HG03565 (cell line): Measurements from ENCODE around the gene RAP1GDS1.

ENCODE experiments used
- ATAC-seq: cut with Tn5 transposase; IDR thresholded peaks from one replicate; pipeline ENCODE4 v1.9.1; 2021; ENCODE audit warnings: mild to moderate bottlenecking, moderate library complexity; ENCODE audit not compliant: unreplicated experiment

RAP1GDS1 gene

GRCh38 chr4:98260579-98261404, at the start of gene RAP1GDS1:
Gene RAP1GDS1, plus strand, starts transcription at chr4:98261384. Its CDS starts 182 bp downstream, at chr4:98261566.
- ATAC-seq, result peak; percentile 78

DNA sequence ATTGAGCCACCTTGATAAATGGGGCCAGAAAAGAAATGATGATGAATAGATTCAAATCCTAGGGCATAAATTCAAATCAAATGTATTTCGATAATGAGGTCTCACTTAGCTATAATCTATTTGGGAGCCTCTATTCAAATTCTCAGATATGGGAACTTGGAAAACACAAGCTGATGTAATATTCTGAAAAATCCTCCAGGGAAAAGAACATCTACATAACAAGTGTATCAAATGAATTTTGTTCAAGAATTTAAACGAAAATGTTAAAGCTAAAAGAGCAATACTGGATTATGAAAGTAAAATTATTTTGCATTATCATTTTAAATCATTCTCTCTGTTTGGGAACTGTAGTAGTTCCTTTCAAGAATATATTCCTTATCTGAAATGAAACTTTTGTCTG, 38.9 kb upstream of the RAP1GDS1 start:
- ATAC-seq, result no peak

DNA sequence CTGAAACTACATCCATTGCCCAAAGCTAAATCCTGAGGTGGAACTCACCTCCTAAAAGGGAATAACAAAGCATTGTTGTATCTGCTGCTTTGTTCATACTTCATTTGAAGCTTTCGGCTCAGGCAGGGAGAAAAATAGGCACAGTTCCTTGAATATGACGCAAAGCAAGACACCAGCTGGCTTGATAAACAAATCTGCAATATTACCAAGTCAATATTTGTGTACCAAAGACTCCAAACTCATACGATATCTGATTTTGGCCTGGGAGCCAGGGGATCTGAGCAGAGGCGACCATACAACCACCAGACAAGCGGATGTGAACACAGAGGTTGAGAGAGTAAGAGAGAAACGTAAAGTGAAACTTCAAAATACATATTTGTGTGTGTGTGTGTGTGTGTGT, 34.8 kb upstream of the RAP1GDS1 start:
- no peak for ATAC-seq

GRCh38 chr4:98230961-98231360, 30.2 kb upstream of the RAP1GDS1 start:
- no peak for ATAC-seq

DNA sequence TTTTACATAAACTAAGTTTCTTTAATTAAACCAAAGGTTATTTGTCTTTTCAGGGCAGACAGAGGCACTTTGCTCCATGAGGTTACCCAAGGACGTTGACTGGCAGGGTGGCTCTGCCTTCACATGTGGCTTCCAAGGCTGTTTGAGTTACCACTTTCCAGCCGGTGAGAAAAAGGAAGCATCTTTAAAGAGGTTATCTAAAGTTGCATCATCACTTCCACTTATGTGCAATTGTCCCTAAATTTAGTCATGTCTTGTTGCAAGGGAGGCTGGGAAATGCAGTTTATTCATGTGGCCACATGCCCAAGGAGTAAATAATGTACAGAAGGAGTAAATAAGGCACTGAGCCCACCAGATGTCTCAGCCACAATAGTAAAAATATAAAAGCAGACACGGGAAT, 29.0 kb upstream of the RAP1GDS1 start:
- ATAC-seq, result no peak

DNA sequence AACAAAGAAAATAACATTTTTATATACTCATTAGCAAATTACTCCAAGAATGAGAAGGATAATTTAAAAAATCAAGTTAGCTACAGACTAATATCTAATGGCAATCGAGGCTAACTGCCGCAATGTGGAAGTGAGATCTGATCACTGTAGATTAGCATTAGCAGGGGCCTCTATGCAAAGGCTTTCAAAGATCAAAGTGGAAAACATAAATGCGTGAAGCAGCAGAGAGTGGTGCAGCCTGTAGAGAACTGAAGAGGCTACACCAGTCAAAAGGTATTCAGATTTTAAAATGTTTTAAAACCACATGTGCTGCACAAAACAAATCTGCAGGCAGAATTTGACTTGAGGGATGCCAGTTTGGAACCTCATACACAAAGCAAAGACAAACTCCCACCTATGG, 24.0 kb upstream of the RAP1GDS1 start:
- ATAC-seq, result no peak

- ATAC-seq, result no peak
Observed at GRCh38 chr4:98242063-98242462, 19.1 kb upstream of the RAP1GDS1 start.

- no peak for ATAC-seq
Observed at GRCh38 chr4:98242538-98242937, 18.6 kb upstream of the RAP1GDS1 start.

DNA sequence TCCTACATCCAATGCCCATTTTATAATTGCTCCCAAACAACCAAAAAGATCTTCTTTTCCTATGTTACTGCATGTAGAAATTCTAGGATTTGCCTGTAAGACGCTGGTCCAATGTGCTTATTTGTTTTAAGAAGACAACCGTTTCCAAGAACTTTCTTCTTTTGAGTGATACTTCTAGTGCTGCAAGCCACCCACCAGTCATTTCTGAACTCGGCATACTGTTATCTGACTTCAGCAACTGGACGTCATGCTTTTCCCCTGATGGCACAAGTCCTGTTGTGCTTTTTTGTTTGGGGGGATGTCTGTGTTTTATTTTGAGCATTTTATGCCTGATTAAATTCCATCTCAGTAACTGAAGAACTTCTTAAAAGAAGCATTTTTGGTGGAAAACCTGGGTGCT, 16.0 kb upstream of the RAP1GDS1 start:
- ATAC-seq, result no peak

GRCh38 chr4:98248934-98249333, 12.2 kb upstream of the RAP1GDS1 start:
- no peak for ATAC-seq

DNA sequence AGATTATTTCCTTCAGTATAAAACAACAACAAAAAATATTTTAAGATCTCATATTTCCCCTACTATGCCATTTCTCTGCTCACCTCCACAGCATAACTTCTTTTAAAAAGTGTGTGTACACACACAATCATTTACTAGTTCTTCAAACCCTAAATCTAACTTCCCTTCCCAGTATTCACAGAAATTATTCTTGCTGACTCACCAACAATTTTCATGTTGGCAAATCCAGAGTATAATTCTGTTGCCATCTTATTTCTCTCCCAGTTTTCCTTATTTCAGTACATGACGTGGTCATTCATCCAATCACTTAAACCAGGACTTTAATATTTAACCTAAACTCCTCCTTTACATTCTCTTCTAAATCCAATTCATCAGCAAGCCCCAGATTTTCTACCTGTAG, 11.4 kb upstream of the RAP1GDS1 start:
- ATAC-seq, result no peak

GRCh38 chr4:98253499-98253898, 7.7 kb upstream of the RAP1GDS1 start:
- ATAC-seq, result no peak

DNA sequence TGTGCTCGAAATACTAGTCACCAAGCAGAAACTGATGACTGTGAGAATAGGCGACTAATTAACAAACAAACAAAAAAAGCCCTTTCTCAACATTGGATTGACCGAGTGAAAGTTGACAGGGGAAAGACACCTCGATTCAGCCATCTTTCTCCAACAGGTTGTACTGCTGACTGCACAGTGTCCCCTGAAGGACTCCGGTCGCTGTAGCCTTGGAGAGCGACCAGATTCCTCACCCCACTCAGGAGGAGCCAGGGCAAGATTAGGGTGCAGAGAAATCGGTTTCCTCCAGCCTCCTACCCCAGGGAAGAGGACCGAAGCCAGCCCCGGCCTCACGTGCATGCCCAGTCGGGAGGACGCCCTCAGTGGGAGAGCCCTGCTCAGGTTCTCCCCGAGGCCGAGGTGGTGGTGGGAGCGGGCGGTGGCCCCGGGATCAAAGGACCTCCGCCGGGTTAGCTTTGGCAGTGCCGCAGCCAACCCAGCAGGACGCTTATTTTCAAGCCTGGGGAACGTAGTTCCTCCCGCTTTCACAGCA, 1.1 kb upstream of the RAP1GDS1 start:
- peak; percentile 10 for ATAC-seq

DNA sequence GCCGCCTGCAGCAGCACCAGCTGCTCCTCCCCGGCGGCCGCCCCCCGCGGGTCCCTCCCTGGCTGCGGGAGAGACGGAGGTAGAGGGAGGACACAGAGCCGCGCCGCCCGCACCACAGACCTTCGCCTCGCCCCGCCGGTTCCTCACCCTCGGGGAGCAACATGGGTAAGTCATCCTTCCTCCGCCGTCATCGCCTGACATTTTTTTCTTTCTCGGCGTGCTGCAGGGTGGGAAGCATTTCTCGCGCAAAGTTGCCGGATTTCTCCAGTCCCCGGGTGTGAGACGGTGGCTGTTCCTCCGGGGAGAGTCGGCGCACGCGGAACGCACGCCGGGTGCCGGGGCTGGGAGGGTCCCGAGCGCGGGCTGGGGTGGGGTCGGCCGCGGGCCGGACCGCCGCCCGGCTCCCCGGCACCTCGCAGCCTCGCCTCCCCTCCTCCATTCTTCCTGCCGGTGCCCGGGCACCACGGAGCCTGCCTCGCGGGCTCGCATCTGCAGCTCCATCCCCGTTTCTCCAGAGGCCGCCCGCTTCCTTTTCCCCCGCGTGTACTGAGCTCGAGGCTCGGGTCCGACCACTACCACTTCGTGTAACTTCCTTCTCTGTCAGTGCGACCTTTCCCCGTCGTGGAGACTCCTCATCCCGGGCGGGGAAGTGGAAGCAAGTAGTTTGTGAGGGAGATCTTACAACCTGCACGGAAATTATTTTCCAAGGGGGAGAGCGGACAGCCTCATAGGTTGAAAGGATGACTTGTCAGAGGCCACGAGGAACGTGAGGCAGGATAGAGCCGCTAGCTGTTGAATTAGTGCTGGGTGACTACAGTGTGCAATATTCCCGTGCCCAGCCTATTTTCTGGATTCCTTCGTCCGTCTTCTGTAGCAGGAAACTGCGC, 464 bp downstream of the RAP1GDS1 start:
- ATAC-seq, result no peak

DNA sequence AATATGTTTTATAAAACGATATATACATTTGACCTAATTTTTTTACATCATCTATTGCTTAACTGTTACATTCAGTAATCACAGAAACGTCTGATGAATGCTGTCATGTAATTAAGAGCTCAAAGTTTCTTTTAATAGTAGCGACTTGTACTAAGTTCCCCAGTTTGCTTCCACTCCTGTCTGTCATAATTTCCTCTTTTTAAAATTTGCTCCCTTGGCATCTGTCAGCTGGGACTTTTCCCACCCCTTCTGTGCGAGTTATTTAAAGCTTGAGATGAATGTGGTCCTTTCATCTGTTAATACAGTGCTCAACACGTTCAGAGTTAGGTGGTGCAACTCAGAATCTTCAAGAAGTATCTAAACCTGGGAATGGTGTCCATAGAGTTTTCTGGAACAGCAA, 1.2 kb downstream of the RAP1GDS1 start:
- no peak for ATAC-seq

DNA sequence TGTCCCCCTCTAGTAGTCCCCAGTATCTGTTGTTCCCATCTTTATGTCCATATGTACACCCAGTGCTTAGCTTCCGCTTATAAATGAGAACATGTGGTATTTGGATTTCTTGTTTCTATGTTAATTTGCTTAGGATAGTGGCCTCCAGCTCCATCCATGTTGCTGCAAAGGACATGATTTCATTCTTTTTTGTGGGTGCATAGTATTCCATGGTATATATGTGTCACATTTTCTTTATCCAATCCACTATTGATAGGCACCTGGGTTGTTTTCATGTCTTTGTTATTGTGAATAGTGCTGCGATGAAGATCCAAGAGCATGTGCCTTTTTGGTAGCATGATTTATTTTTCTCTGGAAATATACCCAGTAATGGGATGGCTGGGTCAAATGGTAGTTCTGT, 6.3 kb downstream of the RAP1GDS1 start:
- ATAC-seq, result no peak

GRCh38 chr4:98275145-98275544, 14.0 kb downstream of the RAP1GDS1 start:
- no peak for ATAC-seq

- ATAC-seq, result no peak
Observed at GRCh38 chr4:98283219-98284189, 22.3 kb downstream of the RAP1GDS1 start.

GRCh38 chr4:98284640-98285046, 23.5 kb downstream of the RAP1GDS1 start:
- no peak for ATAC-seq

DNA sequence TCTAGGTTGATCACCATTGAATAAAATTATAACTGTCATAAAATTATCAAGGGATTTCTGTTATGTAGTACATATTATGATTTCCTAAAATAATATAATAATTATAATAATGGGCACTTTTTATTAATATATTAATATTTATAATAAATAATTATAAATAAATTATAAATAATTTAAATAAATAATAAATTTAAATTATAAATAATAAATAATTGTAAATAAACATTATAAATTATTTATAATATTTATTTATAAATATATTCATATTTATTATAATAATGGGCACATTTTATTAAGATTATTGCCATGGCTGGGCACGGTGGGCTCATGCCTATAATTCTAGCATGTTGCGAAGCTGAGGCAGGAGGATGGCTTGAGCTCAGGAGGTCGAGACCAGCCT, 24.5 kb downstream of the RAP1GDS1 start:
- no peak for ATAC-seq

DNA sequence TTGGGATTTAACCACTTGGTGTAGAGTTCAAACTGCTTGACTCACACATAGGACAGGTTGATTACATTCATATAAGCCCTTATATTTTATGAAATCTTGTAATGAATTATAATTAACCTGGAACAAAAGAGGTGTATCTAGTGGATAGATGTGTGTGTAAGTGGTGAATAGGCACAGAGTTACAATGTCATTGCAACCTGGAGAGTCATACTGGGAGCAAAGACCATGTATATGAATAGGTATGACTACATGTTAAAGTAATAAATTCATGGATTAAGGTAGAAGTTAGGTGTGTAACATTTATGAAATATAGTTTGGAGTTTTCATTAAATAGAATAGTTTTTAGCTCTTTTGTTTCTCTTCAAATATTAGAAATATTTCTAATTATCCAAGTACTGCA, 26.1 kb downstream of the RAP1GDS1 start:
- no peak for ATAC-seq
